DMS79 treated with DMSO at 0.1 percent for 48 hours (cell line): ENCODE results near the gene UMODL1.
"Not testable (repeated sequence)": the region's sequence is repeated elsewhere in the genome, so short reads cannot be mapped to it uniquely, and the experiment has no call there.

Source experiments
- DNase-seq: peaks from one replicate; lab custom pipeline; 2025; lab: John Stamatoyannopoulos, UW

UMODL1 gene

GRCh38 chr21:42059141-42059540, 12.0 kb upstream of the UMODL1 start:
- no peak for DNase-seq

- DNase-seq = no peak
These were observed 11.4 kb upstream of the UMODL1 start for GRCh38 chr21:42059721-42060120.

GRCh38 chr21:42060166-42060565, 11.0 kb upstream of the UMODL1 start:
- no peak for DNase-seq

- DNase-seq = no peak
These were observed 9.7 kb upstream of the UMODL1 start for GRCh38 chr21:42061195-42061985.

GRCh38 chr21:42061986-42062235, 9.2 kb upstream of the UMODL1 start:
- no peak for DNase-seq

GRCh38 chr21:42062236-42063022, 8.7 kb upstream of the UMODL1 start:
- peak; percentile 91 for DNase-seq

GRCh38 chr21:42063191-42063570, 7.9 kb upstream of the UMODL1 start:
- DNase-seq = peak; percentile 97

- peak; percentile 90 for DNase-seq
These were observed 7.3 kb upstream of the UMODL1 start for GRCh38 chr21:42063571-42064521.

GRCh38 chr21:42066521-42066920, 4.6 kb upstream of the UMODL1 start:
- DNase-seq = peak; percentile 68

GRCh38 chr21:42067531-42068255, 3.4 kb upstream of the UMODL1 start:
- no peak for DNase-seq

- DNase-seq = no peak
These were observed 2.9 kb upstream of the UMODL1 start for GRCh38 chr21:42068256-42068545.

- DNase-seq = no peak
These were observed 2.5 kb upstream of the UMODL1 start for GRCh38 chr21:42068592-42068991.

GRCh38 chr21:42069327-42069726, 1.8 kb upstream of the UMODL1 start:
- DNase-seq = no peak

GRCh38 chr21:42069843-42070242, 1.3 kb upstream of the UMODL1 start:
- DNase-seq = no peak

GRCh38 chr21:42073145-42074099, 2.3 kb downstream of the UMODL1 start:
- no peak for DNase-seq

- no peak for DNase-seq
These were observed 4.8 kb downstream of the UMODL1 start for GRCh38 chr21:42075686-42076471.

- DNase-seq = not testable (repeated sequence)
These were observed 6.6 kb downstream of the UMODL1 start for GRCh38 chr21:42077685-42078238.

- not testable (repeated sequence) for DNase-seq
These were observed 7.3 kb downstream of the UMODL1 start for GRCh38 chr21:42078247-42079007.
